Omental fat pad (tissue), 4 donors: ENCODE measurements around the gene DNAJB13. TPM values are rescaled to one million over a fixed set of nuclear protein-coding genes. Genes with fewer than 3 reads are reported as not detected.

Experiments used
- ATAC-seq: fragments of 150-250 bp; one replicate; pipeline ENCODE4 v1.9.1; 2016; ENCODE audit warnings: mild to moderate bottlenecking, moderate library complexity; ENCODE audit not compliant: low FRiP score
- DNase-seq: peaks from one replicate; pipeline ENCODE4 v3.0.0-alpha.2; 2019; ENCODE audit warnings: low spot score
- total RNA-seq, 4 donors: library from RNA; depleted of rRNA; stranded (reverse); fragments of >200 nt; gene quantifications; one replicate each; pipeline ENCODE4 v1.1.0, GENCODE V29; 2016
- TF ChIP-seq, protein P1 (sequence below), 3 donors: fragments of 450-650 bp; IDR thresholded peaks; one replicate each; pipeline ENCODE4 v1.5.1; 2016 to 2017; ENCODE audit warnings: antibody characterized with exemption in 3 of 3, mild to moderate bottlenecking in 3 of 3, moderate library complexity in 2 of 3

DNAJB13 gene
- total RNA-seq, 4 donors from 2014 or later = not detected

GRCh38 chr11:73991471-73992006 is 40.7 kb downstream of the DNAJB13 start:
- ATAC-seq (no peak), DNase-seq (no peak)
- TF ChIP-seq, protein P1, sequence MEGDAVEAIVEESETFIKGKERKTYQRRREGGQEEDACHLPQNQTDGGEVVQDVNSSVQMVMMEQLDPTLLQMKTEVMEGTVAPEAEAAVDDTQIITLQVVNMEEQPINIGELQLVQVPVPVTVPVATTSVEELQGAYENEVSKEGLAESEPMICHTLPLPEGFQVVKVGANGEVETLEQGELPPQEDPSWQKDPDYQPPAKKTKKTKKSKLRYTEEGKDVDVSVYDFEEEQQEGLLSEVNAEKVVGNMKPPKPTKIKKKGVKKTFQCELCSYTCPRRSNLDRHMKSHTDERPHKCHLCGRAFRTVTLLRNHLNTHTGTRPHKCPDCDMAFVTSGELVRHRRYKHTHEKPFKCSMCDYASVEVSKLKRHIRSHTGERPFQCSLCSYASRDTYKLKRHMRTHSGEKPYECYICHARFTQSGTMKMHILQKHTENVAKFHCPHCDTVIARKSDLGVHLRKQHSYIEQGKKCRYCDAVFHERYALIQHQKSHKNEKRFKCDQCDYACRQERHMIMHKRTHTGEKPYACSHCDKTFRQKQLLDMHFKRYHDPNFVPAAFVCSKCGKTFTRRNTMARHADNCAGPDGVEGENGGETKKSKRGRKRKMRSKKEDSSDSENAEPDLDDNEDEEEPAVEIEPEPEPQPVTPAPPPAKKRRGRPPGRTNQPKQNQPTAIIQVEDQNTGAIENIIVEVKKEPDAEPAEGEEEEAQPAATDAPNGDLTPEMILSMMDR (IDR thresholded peaks at IDR 0.05) = no peak

DNA sequence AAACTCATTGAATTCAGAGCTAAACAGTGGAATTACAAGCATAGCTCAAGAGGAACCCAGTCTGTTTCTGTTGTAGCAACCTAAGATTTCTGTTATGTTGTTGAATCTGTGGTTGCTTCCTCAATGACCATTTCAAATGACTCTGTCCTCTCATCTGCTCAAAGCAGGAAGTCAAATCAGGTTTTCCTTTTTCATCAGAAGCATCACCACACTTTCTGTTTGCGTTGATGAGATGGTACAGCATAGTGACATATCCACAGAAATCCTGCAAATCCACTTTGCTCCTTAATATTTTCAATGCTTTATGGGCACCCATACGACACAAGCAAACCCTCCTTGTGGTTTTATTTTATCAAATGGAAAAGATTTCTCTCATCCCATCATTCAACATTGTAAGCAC is 44.4 kb downstream of the DNAJB13 start:
- ATAC-seq (no peak), DNase-seq (no peak)
- TF ChIP-seq, protein P1 (IDR thresholded peaks at IDR 0.05) = no peak

DNA sequence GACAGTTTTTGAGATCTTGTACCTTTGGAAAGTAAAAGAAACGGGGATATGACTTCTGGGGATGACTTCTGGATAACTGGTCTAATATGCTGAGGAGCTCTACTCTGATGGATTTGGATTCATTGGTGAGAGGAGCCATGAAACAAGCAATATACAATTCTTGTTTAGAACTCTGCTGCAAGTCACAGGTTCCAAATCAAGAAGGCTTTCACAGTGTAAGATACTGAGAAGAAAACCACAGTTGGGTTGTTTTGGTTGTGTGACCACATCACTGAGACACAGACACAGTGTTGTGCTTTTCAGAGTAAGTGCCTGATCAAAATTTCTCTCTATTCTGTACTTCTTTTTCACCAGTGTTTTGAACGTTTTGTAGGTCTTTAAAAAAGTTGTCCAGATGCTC is 44.9 kb downstream of the DNAJB13 start:
- TF ChIP-seq, protein P1 (IDR thresholded peaks at IDR 0.05) = no peak
- no peak for DNase-seq
- no peak for ATAC-seq

DNA sequence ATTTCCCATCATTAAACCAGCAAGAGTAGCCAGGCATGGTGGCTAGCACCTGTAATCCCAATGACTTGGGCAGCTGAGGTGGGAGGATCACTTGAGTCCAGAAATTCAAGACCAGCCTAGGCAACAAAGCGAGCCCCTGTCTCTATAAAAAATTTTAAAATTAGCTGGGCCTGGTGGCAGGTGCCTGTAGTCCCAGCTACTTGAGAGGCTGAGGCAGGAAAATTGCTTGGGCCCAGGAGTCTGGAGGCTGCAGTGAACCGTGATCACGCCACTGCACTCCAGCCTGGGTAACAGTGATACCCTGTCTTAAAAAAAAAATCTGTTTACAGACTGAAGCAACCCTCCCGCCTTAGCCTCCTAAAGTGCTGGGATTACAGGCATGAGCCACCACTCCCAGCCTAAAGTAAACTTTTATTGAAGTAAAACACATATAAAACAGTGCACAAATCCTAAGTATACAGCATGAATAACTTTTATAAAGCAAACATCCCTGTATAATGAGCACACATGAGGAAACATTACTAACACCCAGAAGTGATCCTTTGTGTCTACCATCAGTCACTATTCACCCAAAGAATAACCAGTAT is 45.4 kb downstream of the DNAJB13 start:
- ATAC-seq (no peak), DNase-seq (no peak)
- TF ChIP-seq, protein P1 (IDR thresholded peaks at IDR 0.05) = no peak

- ATAC-seq (no peak), DNase-seq (no peak)
- TF ChIP-seq, protein P1 (IDR thresholded peaks at IDR 0.05) = no peak
Measured at GRCh38 chr11:73997120-73997770, 46.4 kb downstream of the DNAJB13 start.

DNA sequence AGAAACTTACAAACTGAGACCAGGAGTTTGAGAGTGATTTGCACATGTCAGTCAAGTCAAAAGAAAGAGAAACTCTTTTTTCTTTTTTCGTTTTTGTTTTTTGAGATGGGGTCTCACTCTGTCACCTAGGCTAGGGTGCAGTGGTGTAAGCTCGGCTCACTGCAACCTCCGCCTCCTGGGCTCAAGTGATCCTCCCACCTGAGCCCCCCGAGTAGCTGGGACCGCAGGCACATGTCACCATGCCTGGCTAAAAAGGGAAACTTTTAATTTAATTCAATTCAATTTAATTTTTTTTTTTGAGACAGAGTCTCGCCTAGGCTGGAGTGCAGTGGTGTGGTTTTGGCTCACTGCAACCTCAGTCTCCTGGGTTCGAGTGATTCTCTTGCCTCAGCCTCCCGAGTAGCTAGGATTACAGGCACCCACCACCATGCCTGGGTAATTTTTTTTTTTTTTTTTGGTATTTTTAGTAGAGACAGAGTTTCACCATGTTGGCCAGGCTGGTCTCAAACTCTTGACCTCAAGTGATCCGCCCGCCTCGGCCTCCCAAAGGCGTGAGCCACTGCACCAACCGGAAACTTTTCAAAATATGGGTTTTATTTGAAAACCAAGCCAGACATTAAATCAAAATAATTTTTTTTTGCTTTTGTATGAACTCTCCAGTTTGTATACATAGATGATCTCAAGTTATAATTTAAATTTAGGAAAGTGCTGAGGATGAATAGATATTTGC is 48.2 kb downstream of the DNAJB13 start:
- no peak for ATAC-seq
- no peak for DNase-seq
- TF ChIP-seq, protein P1 (IDR thresholded peaks at IDR 0.05) = no peak
